H9 (cell line): ENCODE measurements around the gene NLRP12. TPM values are rescaled to one million over a fixed set of nuclear protein-coding genes. Genes with fewer than 3 reads are reported as not detected.

Experiments used
- DNase-seq: peaks from one replicate; pipeline ENCODE4 v3.0.0-alpha.2; 2017
- H2AFZ ChIP-seq: one replicate; pipeline ENCODE4 v1.6.1; 2013; ENCODE audit warnings: mild to moderate bottlenecking, low read length, control low read depth, moderate library complexity
- H2AK5ac ChIP-seq: 2 replicates; pipeline ENCODE4 v1.6.1; 2013; ENCODE audit warnings: low read length, control low read depth, mixed read lengths; ENCODE audit not compliant: insufficient read length
- H2BK120ac ChIP-seq: one replicate; pipeline ENCODE4 v1.6.1; 2013; ENCODE audit warnings: low read depth, mild to moderate bottlenecking, low read length, control low read depth, inconsistent platforms; ENCODE audit not compliant: poor library complexity, severe bottlenecking
- H2BK12ac ChIP-seq: 2 replicates; pipeline ENCODE4 v1.6.1; 2013; ENCODE audit warnings: low read length, control low read depth, mixed read lengths, low read depth; ENCODE audit not compliant: insufficient read length
- H2BK15ac ChIP-seq: 2 replicates; pipeline ENCODE4 v1.6.1; 2013; ENCODE audit warnings: low read depth, low read length, control low read depth
- H2BK20ac ChIP-seq: one replicate; pipeline ENCODE4 v1.6.1; 2013; ENCODE audit warnings: low read depth, mild to moderate bottlenecking, low read length, control low read depth, inconsistent platforms; ENCODE audit not compliant: poor library complexity, severe bottlenecking
- H2BK5ac ChIP-seq: 2 replicates; pipeline ENCODE4 v1.6.1; 2013; ENCODE audit warnings: low read length, control low read depth, mixed read lengths; ENCODE audit not compliant: insufficient read length
- H3K14ac ChIP-seq: 2 replicates; pipeline ENCODE4 v1.6.1; 2013; ENCODE audit warnings: low read length, control low read depth; ENCODE audit not compliant: insufficient read depth
- H3K18ac ChIP-seq: 2 replicates; pipeline ENCODE4 v1.6.1; 2013; ENCODE audit warnings: low read depth, mild to moderate bottlenecking, mixed read lengths, low read length, control low read depth; ENCODE audit not compliant: insufficient read length
- H3K23ac ChIP-seq: 2 replicates; pipeline ENCODE4 v1.6.1; 2013; ENCODE audit warnings: low read length, control low read depth, mixed read lengths, low read depth; ENCODE audit not compliant: insufficient read length
- H3K23me2 ChIP-seq: 2 replicates; pipeline ENCODE4 v1.6.1; 2013; ENCODE audit warnings: low read depth, mild to moderate bottlenecking, mixed read lengths, low read length, control low read depth; ENCODE audit not compliant: insufficient read length, poor library complexity, severe bottlenecking
- H3K27ac ChIP-seq: 2 replicates; pipeline ENCODE4 v1.5.1; 2013; ENCODE audit warnings: low read length, control low read depth, mixed read lengths, low read depth; ENCODE audit not compliant: insufficient read length
- H3K27me3 ChIP-seq: 2 replicates; pipeline ENCODE4 v1.6.1; 2013; ENCODE audit warnings: low read length, control low read depth, inconsistent platforms; ENCODE audit not compliant: insufficient read depth
- H3K4ac ChIP-seq: 2 replicates; pipeline ENCODE4 v1.6.1; 2013; ENCODE audit warnings: low read depth, mild to moderate bottlenecking, control low read depth, inconsistent platforms, low read length, moderate library complexity
- H3K4me1 ChIP-seq: 2 replicates; pipeline ENCODE4 v1.6.1; 2013; ENCODE audit warnings: low read length, control low read depth, inconsistent platforms; ENCODE audit not compliant: insufficient read depth
- H3K4me2 ChIP-seq: 2 replicates; pipeline ENCODE4 v1.6.1; 2013; ENCODE audit warnings: low read length, control low read depth, mixed read lengths; ENCODE audit not compliant: insufficient read length, insufficient read depth
- H3K56ac ChIP-seq: 2 replicates; pipeline ENCODE4 v1.6.1; 2013; ENCODE audit warnings: low read depth, mild to moderate bottlenecking, mixed read lengths, low read length, control low read depth; ENCODE audit not compliant: insufficient read length
- H3K79me1 ChIP-seq: 2 replicates; pipeline ENCODE4 v1.6.1; 2013; ENCODE audit warnings: low read depth, mild to moderate bottlenecking, moderate library complexity, low read length, control low read depth, inconsistent platforms; ENCODE audit not compliant: insufficient read depth, poor library complexity, severe bottlenecking
- H3K79me2 ChIP-seq: 2 replicates; pipeline ENCODE4 v1.6.1; 2013; ENCODE audit warnings: low read length, control low read depth, inconsistent platforms; ENCODE audit not compliant: insufficient read depth
- H3K9ac ChIP-seq: 2 replicates; pipeline ENCODE4 v1.6.1; 2013; ENCODE audit warnings: low read length, control low read depth, mixed read lengths; ENCODE audit not compliant: insufficient read length; ENCODE audit errors: extremely low read depth
- H3K9me3 ChIP-seq: one replicate; pipeline ENCODE4 v1.6.1; 2013; ENCODE audit warnings: low read depth, low read length, inconsistent platforms; ENCODE audit not compliant: control insufficient read depth
- H3T11ph ChIP-seq: one replicate; pipeline ENCODE4 v1.6.1; 2013; ENCODE audit warnings: mild to moderate bottlenecking, low read length, control low read depth, inconsistent platforms
- H4K20me1 ChIP-seq: one replicate; pipeline ENCODE4 v1.6.1; 2013; ENCODE audit not compliant: control insufficient read depth, insufficient read length, insufficient read depth
- H4K5ac ChIP-seq: 2 replicates; pipeline ENCODE4 v1.6.1; 2013; ENCODE audit warnings: low read depth, mild to moderate bottlenecking, mixed read lengths, low read length, control low read depth; ENCODE audit not compliant: insufficient read length
- H4K8ac ChIP-seq: replicated peaks from 2 replicates; pipeline ENCODE4 v1.6.1; 2013; ENCODE audit warnings: low read length, control low read depth, mixed read lengths, low read depth; ENCODE audit not compliant: insufficient read length
- H4K91ac ChIP-seq: 2 replicates; pipeline ENCODE4 v1.6.1; 2013; ENCODE audit warnings: low read depth, mild to moderate bottlenecking, moderate library complexity, mixed read lengths, low read length, control low read depth; ENCODE audit not compliant: insufficient read length
- H3K27ac Mint-ChIP-seq, 3 experiments: 2 replicates in 2 of 3; 3 replicates in 1 of 3; pipeline ENCODE4 v1.8.0; 2020 to 2021; ENCODE audit warnings: mixed read lengths in 3 of 3, mild to moderate bottlenecking in 1 of 3, moderate library complexity in 1 of 3
- H3K27me3 Mint-ChIP-seq: 2 replicates; pipeline ENCODE4 v1.8.0; 2021; ENCODE audit warnings: low read depth, mild to moderate bottlenecking, moderate library complexity, mixed read lengths
- H3K36me3 Mint-ChIP-seq, 3 experiments: 2 replicates in 2 of 3; 3 replicates in 1 of 3; pipeline ENCODE4 v1.8.0; 2020 to 2021; ENCODE audit warnings: low read depth in 3 of 3, mixed read lengths in 3 of 3; ENCODE audit not compliant: insufficient read depth in 1 of 3
- H3K4me1 Mint-ChIP-seq, 2 experiments: 2 replicates each; pipeline ENCODE4 v1.8.0; 2020; ENCODE audit warnings: mixed read lengths in 2 of 2
- H3K4me3 Mint-ChIP-seq, 2 experiments: 2 replicates in 1 of 2; 3 replicates in 1 of 2; pipeline ENCODE4 v1.8.0; 2020 to 2021; ENCODE audit warnings: mild to moderate bottlenecking in 2 of 2, mixed read lengths in 2 of 2, moderate library complexity in 1 of 2
- H3K9me3 Mint-ChIP-seq, 2 experiments: 2 replicates in 1 of 2; 3 replicates in 1 of 2; pipeline ENCODE4 v1.8.0; 2020; ENCODE audit warnings: mild to moderate bottlenecking in 2 of 2, mixed read lengths in 2 of 2, moderate library complexity in 1 of 2
- CTCF ChIP-seq: fragments of 200-600 bp; sonication (generic); conservative IDR thresholded peaks from 3 replicates; pipeline ENCODE4 v1.8.0; 2021; ENCODE audit warnings: antibody characterized with exemption, mild to moderate bottlenecking
- WGBS: extraction: QIAGEN DNeasy Blood & Tissue Kit; methylation state at CpG from one replicate; pipeline ENCODE4 v1.1.7; 2013; ENCODE audit warnings: missing lambda C conversion rate, low lambda C conversion rate, mixed read lengths; ENCODE audit not compliant: insufficient read length; ENCODE audit errors: extremely low coverage; 5-methylcytosine and 5-hydroxymethylcytosine counted together
- total RNA-seq: library from RNA; stranded (reverse); gene quantifications from 2 replicates; pipeline ENCODE4 v1.2.1, GENCODE V29; 2021

Gene NLRP12
- total RNA-seq, 1 experiment from 2014 or later = 4.0 TPM

- peaks cover 0 to 2% of the 10 kb centered on the region in 2 experiments; a peak in 2 of 4 replicates for H3K4me1 Mint-ChIP-seq
- H2AK5ac ChIP-seq = no peak overlapping the region
- H4K20me1 ChIP-seq = no peaks in the 10 kb centered on the region
- H3K79me2 ChIP-seq = no peaks in the 10 kb centered on the region
- no peak overlapping the region for H3K27ac Mint-ChIP-seq
- no peaks in the 10 kb centered on the region for H3K27me3 ChIP-seq
- H2BK20ac ChIP-seq = no peak overlapping the region
- no peak overlapping the region for H3K9ac ChIP-seq
- H3K27ac ChIP-seq = no peak overlapping the region
- no peak overlapping the region for H3K14ac ChIP-seq
- no peaks in the 10 kb centered on the region for H3K9me3 ChIP-seq
- H3K4me2 ChIP-seq = no peak overlapping the region
- WGBS = no CpG with 5 or more reads among the region's 13 CpGs
- no peak overlapping the region for H2BK5ac ChIP-seq
- no peak for DNase-seq
- H3K56ac ChIP-seq = no peak overlapping the region
- no peak overlapping the region for H3K23ac ChIP-seq
- H4K91ac ChIP-seq = no peak overlapping the region
- H3K9me3 Mint-ChIP-seq = no peaks in the 10 kb centered on the region; a peak in 1 of 5 replicates
- H3K4ac ChIP-seq = no peak overlapping the region
- H3K27me3 Mint-ChIP-seq = peaks cover 1% of the 10 kb centered on the region; the same call in 1 of the 2 replicates
- no peaks in the 10 kb centered on the region for H3K79me1 ChIP-seq
- no peaks in the 10 kb centered on the region for H3K23me2 ChIP-seq
- no peak overlapping the region for H2BK12ac ChIP-seq
- H3K18ac ChIP-seq = no peak overlapping the region
- H3T11ph ChIP-seq = no peak overlapping the region
- H3K36me3 Mint-ChIP-seq = peaks cover 0 to 43% (median 9%) of the 10 kb centered on the region in 3 experiments; a peak in 5 of 7 replicates
- H3K4me3 Mint-ChIP-seq = no peak overlapping the region
- H4K5ac ChIP-seq = no peak overlapping the region
- H2BK15ac ChIP-seq = no peak overlapping the region
- H2BK120ac ChIP-seq = no peak overlapping the region
- no peaks in the 10 kb centered on the region for H3K4me1 ChIP-seq
- no peak overlapping the region for H4K8ac ChIP-seq
- no peak for TF ChIP-seq CTCF
- no peak overlapping the region for H2AFZ ChIP-seq
These were observed 13.9 kb downstream of the NLRP12 start for GRCh38 chr19:53810187-53810546.
